Common myeloid progenitor, CD34-positive (primary cell): ENCODE measurements around the gene BRF1.
A peak's percentile ranks its signal among the peaks of the same experiment; 100 is the strongest.

ENCODE experiments used
- CTCF ChIA-PET: fragments of 350-600 bp; sonication (Branson Sonifier 250); formaldehyde crosslinking; loops from one replicate; lab custom pipeline; 2021; ENCODE audit warnings: antibody characterized with exemption; lab: Charles Lee
- POLR2A ChIA-PET: fragments of 350-600 bp; sonication (Branson Sonifier 250); formaldehyde crosslinking; loops from one replicate; lab custom pipeline; 2021; ENCODE audit warnings: antibody characterized with exemption; lab: Charles Lee
- DNase-seq, 3 donors: peaks; one replicate each; pipeline versions ENCODE4 v3.0.0 to v3.0.0-alpha.2; 2013
- H3K27ac ChIP-seq, 2 experiments: 1 replicate in 1 of 2; 2 replicates in 1 of 2; pipeline ENCODE4 v1.7.0; 2013; ENCODE audit warnings: inconsistent platforms in 2 of 2, low read length in 2 of 2, mild to moderate bottlenecking in 2 of 2, low read depth in 1 of 2, moderate library complexity in 1 of 2; ENCODE audit not compliant: severe bottlenecking in 2 of 2, insufficient read depth in 1 of 2, poor library complexity in 1 of 2
- H3K27me3 ChIP-seq, 5 experiments: replicated peaks in 2 of 5; 1 replicate in 3 of 5; 2 replicates in 2 of 5; pipeline versions ENCODE4 v1.6.1 to v1.7.0; 2013; ENCODE audit warnings: low read length in 4 of 5, mild to moderate bottlenecking in 2 of 5, moderate library complexity in 2 of 5, inconsistent platforms in 1 of 5; ENCODE audit not compliant: insufficient read depth in 5 of 5, control insufficient read depth in 4 of 5
- H3K36me3 ChIP-seq, 4 experiments: 1 replicate in 2 of 4; 2 replicates in 2 of 4; pipeline versions ENCODE4 v1.6.1 to v1.7.0; 2013; ENCODE audit warnings: low read length in 3 of 4, control low read depth in 1 of 4, mild to moderate bottlenecking in 1 of 4; ENCODE audit not compliant: control insufficient read depth in 4 of 4, insufficient read depth in 4 of 4
- H3K4me1 ChIP-seq, 4 experiments: 1 replicate in 3 of 4; 2 replicates in 1 of 4; pipeline versions ENCODE4 v1.6.1 to v1.7.1; 2013; ENCODE audit warnings: low read length in 3 of 4, mild to moderate bottlenecking in 3 of 4, control low read depth in 1 of 4, inconsistent platforms in 1 of 4, moderate library complexity in 1 of 4; ENCODE audit not compliant: control insufficient read depth in 4 of 4, insufficient read depth in 4 of 4; ENCODE audit errors: control extremely low read depth in 1 of 4
- H3K4me3 ChIP-seq, 7 experiments: 1 replicate in 4 of 7; 2 replicates in 3 of 7; pipeline versions ENCODE4 v1.5.1 to v1.7.0; 2013; ENCODE audit warnings: mild to moderate bottlenecking in 7 of 7, low read length in 6 of 7, moderate library complexity in 6 of 7, inconsistent platforms in 2 of 7, low read depth in 2 of 7, control low read depth in 1 of 7; ENCODE audit not compliant: insufficient read depth in 4 of 7, control insufficient read depth in 1 of 7; ENCODE audit errors: extremely low read depth in 1 of 7
- H3K9me3 ChIP-seq, 5 experiments: 1 replicate in 4 of 5; 2 replicates in 1 of 5; pipeline versions ENCODE4 v1.6.1 to v1.7.1; 2013; ENCODE audit warnings: low read length in 4 of 5, mild to moderate bottlenecking in 2 of 5, inconsistent platforms in 1 of 5, low read depth in 1 of 5, moderate library complexity in 1 of 5; ENCODE audit not compliant: control insufficient read depth in 4 of 5, insufficient read depth in 2 of 5; ENCODE audit errors: control extremely low read depth in 1 of 5
- WGBS: methylation state at CpG from one replicate; pipeline ENCODE4 v1.1.5; 2013; ENCODE audit not compliant: insufficient coverage; 5-methylcytosine and 5-hydroxymethylcytosine counted together

BRF1 gene

GRCh38 chr14:105323663-105324062 lies 22.9 kb upstream of the BRF1 start:
- Histone ChIP-seq H3K36me3 (peaks cover 0 to 3% (median 2%) of the 10 kb centered on the region in 4 experiments), H3K9me3 (no peaks in the 10 kb centered on the region), H3K4me3 (no peak overlapping the region), H3K27ac (no peak overlapping the region), H3K27me3 (no peaks in the 10 kb centered on the region), H3K4me1 (peaks cover 0 to 3% (median 0%) of the 10 kb centered on the region in 4 experiments)
- ChIA-PET POLR2A (no interaction called here), CTCF (interaction anchor here (2.4 kb wide), 1 partner anchor 12 kb away, joined by 10 read pairs; no protein-coding TSS in a partner anchor)
- WGBS, result over 99% methylated on average over 11 of the region's 13 CpGs
- no peak for DNase-seq

- no peak for DNase-seq
These were observed 22.2 kb upstream of the BRF1 start for GRCh38 chr14:105322791-105323556.

DNA sequence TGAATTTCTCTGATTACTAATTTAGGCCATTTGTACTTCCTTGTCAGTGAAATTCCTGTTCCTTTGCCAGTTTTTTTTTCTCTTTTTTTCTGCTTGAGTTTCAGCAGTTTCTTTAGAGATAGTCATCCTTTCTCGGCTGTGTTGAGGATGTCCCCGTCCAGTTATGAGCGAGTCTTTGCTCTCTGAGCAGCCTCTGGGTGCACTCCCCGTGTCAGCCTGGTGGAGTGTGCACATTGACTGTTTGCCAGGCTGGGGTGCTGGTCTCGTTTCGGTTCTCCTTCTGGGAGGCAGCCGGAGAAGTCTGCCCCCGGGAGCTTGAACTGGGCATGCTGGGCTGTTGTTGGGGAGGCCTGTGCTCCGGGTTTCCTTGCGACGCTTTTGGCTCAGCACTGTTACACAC lies 16.7 kb upstream of the BRF1 start:
- WGBS, result 59% methylated on average over 10 of the region's 11 CpGs
- no peak overlapping the region for H3K27ac ChIP-seq
- H3K4me1 ChIP-seq, result peaks cover 1 to 42% (median 38%) of the 10 kb centered on the region in 4 experiments
- no peaks in the 10 kb centered on the region for H3K36me3 ChIP-seq
- ChIA-PET CTCF (interaction anchor here (0.5 to 2.0 kb wide), 5 partner anchors 9 to 1101 kb away, joined by 3 to 8 read pairs (median 3); no protein-coding TSS in a partner anchor), POLR2A (no interaction called here)
- no peak overlapping the region for H3K4me3 ChIP-seq
- no peaks in the 10 kb centered on the region for H3K9me3 ChIP-seq
- H3K27me3 ChIP-seq, result no peaks in the 10 kb centered on the region
- DNase-seq, result peak in 1 of 3 donors; percentile 41

More at GRCh38 chr14:105322791-105323556, 22.2 kb upstream of the BRF1 start:
- peaks cover 0 to 3% (median 1%) of the 10 kb centered on the region in 4 experiments for H3K36me3 ChIP-seq
- no peaks in the 10 kb centered on the region for H3K4me1 ChIP-seq
- POLR2A ChIA-PET, result no interaction called here
- H3K27ac ChIP-seq, result no peak overlapping the region
- CTCF ChIA-PET, result no interaction called here
- H3K4me3 ChIP-seq, result no peak overlapping the region
- 91% methylated on average over 18 of the region's 27 CpGs for WGBS
- no peaks in the 10 kb centered on the region for H3K9me3 ChIP-seq
- H3K27me3 ChIP-seq, result no peaks in the 10 kb centered on the region

- Histone ChIP-seq H3K36me3 (no peaks in the 10 kb centered on the region), H3K4me1 (peaks cover 1 to 45% (median 38%) of the 10 kb centered on the region in 4 experiments), H3K4me3 (peak overlapping the region in 1 of 7 experiments; percentile 9), H3K27me3 (no peaks in the 10 kb centered on the region), H3K27ac (no peak overlapping the region), H3K9me3 (no peaks in the 10 kb centered on the region)
- CTCF ChIA-PET, result interaction anchor here (0.5 to 1.9 kb wide), 7 partner anchors 10 to 1102 kb away, joined by 3 to 6 read pairs (median 4); no protein-coding TSS in a partner anchor
- POLR2A ChIA-PET, result interaction anchor here (0.8 kb wide), 1 partner anchor 16 kb away, joined by 7 read pairs; no protein-coding TSS in a partner anchor
- 58% methylated on average over 16 of the region's 18 CpGs for WGBS
- no peak for DNase-seq
These were observed 16.2 kb upstream of the BRF1 start for GRCh38 chr14:105316968-105317510.

GRCh38 chr14:105316577-105316941 lies 15.8 kb upstream of the BRF1 start:
- 97% methylated on average over 5 of the region's 10 CpGs for WGBS
- Histone ChIP-seq H3K4me1 (peaks cover 1 to 45% (median 38%) of the 10 kb centered on the region in 4 experiments), H3K27me3 (no peaks in the 10 kb centered on the region), H3K4me3 (no peak overlapping the region), H3K36me3 (no peaks in the 10 kb centered on the region), H3K9me3 (no peaks in the 10 kb centered on the region), H3K27ac (no peak overlapping the region)
- no peak for DNase-seq
- CTCF ChIA-PET, result interaction anchor here (0.9 to 1.9 kb wide), 5 partner anchors 16 to 34 kb away, joined by 3 to 6 read pairs (median 5); no protein-coding TSS in a partner anchor
- POLR2A ChIA-PET, result interaction anchor here (0.8 kb wide), 1 partner anchor 15 kb away, joined by 7 read pairs; no protein-coding TSS in a partner anchor

- POLR2A ChIA-PET, result no interaction called here
- DNase-seq, result peak in 2 of 3 donors; percentile 79 to 84
- 57% methylated on average over 13 of the region's 15 CpGs for WGBS
- Histone ChIP-seq H3K36me3 (no peaks in the 10 kb centered on the region), H3K4me1 (peaks cover 1 to 45% (median 38%) of the 10 kb centered on the region in 4 experiments), H3K9me3 (no peaks in the 10 kb centered on the region), H3K27ac (no peak overlapping the region), H3K4me3 (peak overlapping the region in 6 of 7 experiments; percentile 55 to 78 (median 74)), H3K27me3 (no peaks in the 10 kb centered on the region)
- CTCF ChIA-PET, result interaction anchor here (1.0 to 1.9 kb wide), 5 partner anchors 9 to 35 kb away, joined by 3 to 6 read pairs (median 5); no protein-coding TSS in a partner anchor
These were observed 15.3 kb upstream of the BRF1 start for GRCh38 chr14:105315941-105316576.
